ENCODE data around the gene ADAMTS16. TPM values are rescaled to one million over a fixed set of nuclear protein-coding genes. Genes with fewer than 3 reads are reported as not detected.

Gene ADAMTS16
- polyA plus RNA-seq, 3 donors = not detected

GRCh38 chr5:5344051-5344571, 204.0 kb downstream of the ADAMTS16 start:
- Histone ChIP-seq H3K9me3 (replicated peaks in 1 of 2; ENCODE audit: control insufficient read depth in 1 of 2, insufficient read depth in 1 of 2, low read length in 2 of 2) (peaks cover 5 to 10% of the 10 kb centered on the region in 2 donors), H4K20me1 (ENCODE audit: insufficient read depth, low read length) (no peaks in the 10 kb centered on the region), H3K79me2 (ENCODE audit: insufficient read depth, low read length) (no peaks in the 10 kb centered on the region), H3K27ac (ENCODE audit: low read depth in 1 of 2, low read length in 2 of 2) (no peak overlapping the region), H3K4me1 (ENCODE audit: control insufficient read depth in 1 of 2, insufficient read depth in 2 of 2, low read length in 2 of 2) (no peaks in the 10 kb centered on the region), H3K36me3 (replicated peaks in 1 of 2; ENCODE audit: control insufficient read depth in 1 of 2, insufficient read depth in 2 of 2, low read length in 2 of 2) (no peaks in the 10 kb centered on the region), H3K27me3 (ENCODE audit: control insufficient read depth in 2 of 2, insufficient read depth in 2 of 2, low read length in 2 of 2) (no peaks in the 10 kb centered on the region), H2AFZ (ENCODE audit: insufficient read depth, low read depth, low read length, poor library complexity, severe bottlenecking) (no peak overlapping the region), H3K4me3 (replicated peaks in 1 of 3; ENCODE audit: low read depth in 2 of 3, low read length in 3 of 3) (no peak overlapping the region), H3K4me2 (replicated peaks; ENCODE audit: extremely low read depth, low read length, poor library complexity, severe bottlenecking) (no peak overlapping the region), H3K9ac (ENCODE audit: insufficient read depth, low read length, poor library complexity, severe bottlenecking) (no peak overlapping the region)
- TF ChIP-seq CTCF (IDR thresholded peaks at IDR 0.05) = no peak
- 87% methylated on average over 2 of the region's 4 CpGs for WGBS (ENCODE audit: insufficient coverage)
- H3K9me3 Mint-ChIP-seq = peaks cover 4 to 39% (median 8%) of the 10 kb centered on the region in 7 donors
- DNase-seq = no peak
- H3K4me1 Mint-ChIP-seq = no peaks in the 10 kb centered on the region
- intact Hi-C loops (cut with micrococcal nuclease) = no loop called here
- no peak overlapping the region for H3K4me3 Mint-ChIP-seq
- no peaks in the 10 kb centered on the region for H3K36me3 Mint-ChIP-seq
- no peaks in the 10 kb centered on the region for H3K27me3 Mint-ChIP-seq (ENCODE audit: low read depth in 3 of 3)
- no peak overlapping the region for H3K27ac Mint-ChIP-seq

DNA sequence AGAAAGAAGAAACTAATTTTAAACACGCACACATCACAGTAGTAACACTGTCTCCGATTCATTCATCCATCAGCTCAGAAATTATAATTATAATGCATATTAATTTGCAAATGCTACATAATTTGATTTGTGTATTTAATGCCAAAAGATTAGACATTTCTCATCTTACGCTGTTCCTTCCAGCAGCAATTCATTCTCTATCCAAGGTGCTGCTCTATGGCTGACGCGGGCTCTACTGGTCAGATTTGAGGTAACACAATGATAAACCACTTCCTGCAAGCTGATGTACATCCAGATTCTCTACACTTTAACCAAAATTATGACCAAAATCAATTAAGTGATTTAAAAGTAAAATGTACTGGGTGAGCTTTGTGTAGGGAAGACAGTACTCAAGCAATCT, 204.5 kb downstream of the ADAMTS16 start:
- no CpG with 5 or more reads among the region's 5 CpGs for WGBS (ENCODE audit: insufficient coverage)
- no peak overlapping the region for H3K4me2 ChIP-seq (replicated peaks; ENCODE audit: extremely low read depth, low read length, poor library complexity, severe bottlenecking)

More for the DNA sequence above, 204.5 kb downstream of the ADAMTS16 start:
- no peak for TF ChIP-seq CTCF (IDR thresholded peaks at IDR 0.05)
- H3K4me3 ChIP-seq (replicated peaks in 1 of 3; ENCODE audit: low read depth in 2 of 3, low read length in 3 of 3) = no peak overlapping the region
- H3K36me3 Mint-ChIP-seq = no peaks in the 10 kb centered on the region
- H3K9me3 ChIP-seq (replicated peaks in 1 of 2; ENCODE audit: control insufficient read depth in 1 of 2, insufficient read depth in 1 of 2, low read length in 2 of 2) = peaks cover 5 to 10% of the 10 kb centered on the region in 2 donors
- H3K9ac ChIP-seq (ENCODE audit: insufficient read depth, low read length, poor library complexity, severe bottlenecking) = no peak overlapping the region
- H3K4me1 ChIP-seq (ENCODE audit: control insufficient read depth in 1 of 2, insufficient read depth in 2 of 2, low read length in 2 of 2) = no peaks in the 10 kb centered on the region
- DNase-seq = no peak
- H3K36me3 ChIP-seq (replicated peaks in 1 of 2; ENCODE audit: control insufficient read depth in 1 of 2, insufficient read depth in 2 of 2, low read length in 2 of 2) = no peaks in the 10 kb centered on the region
- intact Hi-C loops (cut with micrococcal nuclease) = no loop called here
- H3K9me3 Mint-ChIP-seq = peaks cover 7 to 41% (median 11%) of the 10 kb centered on the region in 7 donors
- no peak overlapping the region for H2AFZ ChIP-seq (ENCODE audit: insufficient read depth, low read depth, low read length, poor library complexity, severe bottlenecking)
- no peaks in the 10 kb centered on the region for H4K20me1 ChIP-seq (ENCODE audit: insufficient read depth, low read length)
- H3K79me2 ChIP-seq (ENCODE audit: insufficient read depth, low read length) = no peaks in the 10 kb centered on the region
- H3K27ac Mint-ChIP-seq = no peak overlapping the region
- no peaks in the 10 kb centered on the region for H3K27me3 Mint-ChIP-seq (ENCODE audit: low read depth in 3 of 3)
- H3K27me3 ChIP-seq (ENCODE audit: control insufficient read depth in 2 of 2, insufficient read depth in 2 of 2, low read length in 2 of 2) = no peaks in the 10 kb centered on the region
- no peak overlapping the region for H3K4me3 Mint-ChIP-seq
- no peaks in the 10 kb centered on the region for H3K4me1 Mint-ChIP-seq
- H3K27ac ChIP-seq (ENCODE audit: low read depth in 1 of 2, low read length in 2 of 2) = no peak overlapping the region
